Posterior vena cava (tissue), 2 donors: ENCODE data around the gene ULBP1. TPM values are rescaled to one million over a fixed set of nuclear protein-coding genes. Genes with fewer than 3 reads are reported as not detected.
"Not testable (repeated sequence)": the region's sequence is repeated elsewhere in the genome, so short reads cannot be mapped to it uniquely, and the experiment has no call there.

Source experiments
- DNase-seq: peaks from one replicate; pipeline ENCODE4 v3.0.0-alpha.2; 2020; ENCODE audit warnings: low spot score
- intact Hi-C, 2 donors: fragments of 100-400 bp; cut with DNase I; formaldehyde crosslinking; loops; one replicate each; pipeline versions ENCODE4 v1.14.1 to v1.14.2; 2022 to 2023
- long read RNA-seq, 2 donors: library from polyadenylated mRNA; unstranded; transcript quantifications; one replicate each; pipeline ENCODE4 v2.0.0, GENCODE V29; 2020 to 2021
- total RNA-seq, 2 donors: library from RNA; stranded (reverse); fragmentation: NEBNext Ultra II Directional; extraction: Animal tissue kit (Norgen Biotek cat#: 25700); gene quantifications; one replicate each; pipeline ENCODE4 v1.2.1, GENCODE V29; 2021
- donor health status: DM: yes; HTN: yes; CAD: no.
- donor health status: DM: yes; HTN: yes; CAD: no.

The ULBP1 gene
- total RNA-seq = under 1 TPM in 1 of 2 donors, not detected in 1; 0.19 TPM
- long read RNA-seq, donor 1 = 0 reads
- long read RNA-seq, donor 2 = 0 reads

- DNase-seq = peak; percentile 96
- intact Hi-C loops = no loop called here
These were observed at the start of gene ULBP1 for GRCh38 chr6:149963462-149964307. Gene ULBP1, plus strand, starts transcription at chr6:149963943. Its CDS starts 107 bp downstream, at chr6:149964050.

GRCh38 chr6:149915970-149916865 is 47.5 kb upstream of the ULBP1 start:
- intact Hi-C loops = no loop called here
- peak; percentile 62 for DNase-seq

GRCh38 chr6:149917679-149918078 is 46.1 kb upstream of the ULBP1 start:
- no peak for DNase-seq
- intact Hi-C loops = no loop called here

GRCh38 chr6:149918151-149918905 is 45.4 kb upstream of the ULBP1 start:
- intact Hi-C loops = no loop called here
- DNase-seq = peak; percentile 46

GRCh38 chr6:149919126-149919833 is 44.5 kb upstream of the ULBP1 start:
- peak; percentile 50 for DNase-seq
- intact Hi-C loops = not testable (repeated sequence)

GRCh38 chr6:149919834-149920225 is 43.9 kb upstream of the ULBP1 start:
- intact Hi-C loops = no loop called here
- peak; percentile 50 for DNase-seq

GRCh38 chr6:149921361-149921760 is 42.4 kb upstream of the ULBP1 start:
- DNase-seq = peak; percentile 25
- intact Hi-C loops = no loop called here

- DNase-seq, intact Hi-C loops: not testable (repeated sequence)
These were observed 41.7 kb upstream of the ULBP1 start for GRCh38 chr6:149922091-149922490.

- DNase-seq = peak; percentile 97
- intact Hi-C loops = no loop called here
These were observed 41.0 kb upstream of the ULBP1 start, which contains the start of gene RAET1G for GRCh38 chr6:149922642-149923326. Gene RAET1G, minus strand, starts transcription at chr6:149923121. Its CDS starts 111 bp downstream, at chr6:149923010.

GRCh38 chr6:149923327-149923986 is 40.3 kb upstream of the ULBP1 start:
- intact Hi-C loops = no loop called here

GRCh38 chr6:149924206-149924932 is 39.4 kb upstream of the ULBP1 start:
- intact Hi-C loops = loop anchor here in 1 of 2 donors (2.0 kb wide), 1 partner anchor 88 kb away; no protein-coding TSS in a partner anchor
- no peak for DNase-seq

More at GRCh38 chr6:149923327-149923986, 40.3 kb upstream of the ULBP1 start:
- peak; percentile 41 for DNase-seq

- intact Hi-C loops = loop anchor here in 1 of 2 donors (2.0 kb wide), 1 partner anchor 88 kb away; no protein-coding TSS in a partner anchor
- no peak for DNase-seq
These were observed 38.9 kb upstream of the ULBP1 start for GRCh38 chr6:149924933-149925252.

- DNase-seq = peak; percentile 82
- intact Hi-C loops = loop anchor here in 1 of 2 donors (2.0 kb wide), 1 partner anchor 89 kb away; no protein-coding TSS in a partner anchor
These were observed 38.3 kb upstream of the ULBP1 start for GRCh38 chr6:149925253-149925973.

GRCh38 chr6:149925974-149926777 is 37.6 kb upstream of the ULBP1 start:
- intact Hi-C loops = loop anchor here (2.0 kb wide), 2 partner anchors 89 to 91 kb away; no protein-coding TSS in a partner anchor
- peak; percentile 94 for DNase-seq

GRCh38 chr6:149927025-149927424 is 36.7 kb upstream of the ULBP1 start:
- DNase-seq = not testable (repeated sequence)

More at GRCh38 chr6:149927025-149927424, 36.7 kb upstream of the ULBP1 start:
- intact Hi-C loops = loop anchor here in 1 of 2 donors (2.0 kb wide), 1 partner anchor 92 kb away; no protein-coding TSS in a partner anchor
